A549 (cell line): ENCODE measurements around the gene NMT1.

Experiments
- CBX8 ChIP-seq: fragments of 200-600 bp; sonication (generic); IDR thresholded peaks from 2 replicates; pipeline ENCODE4 v1.6.1; 2016
- EHMT2 ChIP-seq: fragments of 200-600 bp; sonication (generic); IDR thresholded peaks from 2 replicates; pipeline ENCODE4 v1.6.1; 2016; ENCODE audit warnings: antibody characterized with exemption, low read depth, mild to moderate bottlenecking, moderate library complexity
- HDAC2 ChIP-seq: fragments of 200-600 bp; sonication (generic); IDR thresholded peaks from 2 replicates; pipeline ENCODE4 v1.6.1; 2016
- POLR2A ChIP-seq: IDR thresholded peaks from 2 replicates; pipeline ENCODE4 v1.6.1; 2012; ENCODE audit warnings: mild to moderate bottlenecking, low read length
- RAD21 ChIP-seq, 2 experiments: fragments of >200 bp in 1 of 2; sonication (Bioruptor Twin) in 1 of 2; formaldehyde crosslinking in 1 of 2; IDR thresholded peaks in 1 of 2; conservative IDR thresholded peaks in 1 of 2; 2 replicates in 1 of 2; 3 replicates in 1 of 2; pipeline ENCODE4 v1.6.1; 2012 to 2018; ENCODE audit warnings: inconsistent platforms in 1 of 2
- RCOR1 ChIP-seq: fragments of 150-350 bp; IDR thresholded peaks from 2 replicates; pipeline ENCODE4 v1.6.1; 2014; ENCODE audit warnings: antibody characterized with exemption, low read length, low read depth
- TP53 ChIP-seq: fragments of 250-450 bp; sonication (Bioruptor Pico); IDR thresholded peaks from 2 replicates; pipeline ENCODE4 v1.5.0; 2021; ENCODE audit warnings: mild to moderate bottlenecking, moderate library complexity
- TF ChIP-seq, protein P1 (sequence below): fragments of >200 bp; sonication (Bioruptor Twin); formaldehyde crosslinking; IDR thresholded peaks from 3 replicates; pipeline ENCODE4 v1.5.1; 2016
- TF ChIP-seq, protein P2 (sequence below): IDR thresholded peaks from 2 replicates; pipeline ENCODE4 v1.6.1; 2012
- TF ChIP-seq, protein P3 (sequence below): fragments of 200-600 bp; sonication (generic); IDR thresholded peaks from 2 replicates; pipeline ENCODE4 v1.6.1; 2016; ENCODE audit warnings: antibody characterized with exemption, mild to moderate bottlenecking, moderate library complexity
- TF ChIP-seq, protein P4 (sequence below): fragments of >200 bp; sonication (Bioruptor Twin); formaldehyde crosslinking; IDR thresholded peaks from 3 replicates; pipeline ENCODE4 v1.6.1; 2016

DNA sequence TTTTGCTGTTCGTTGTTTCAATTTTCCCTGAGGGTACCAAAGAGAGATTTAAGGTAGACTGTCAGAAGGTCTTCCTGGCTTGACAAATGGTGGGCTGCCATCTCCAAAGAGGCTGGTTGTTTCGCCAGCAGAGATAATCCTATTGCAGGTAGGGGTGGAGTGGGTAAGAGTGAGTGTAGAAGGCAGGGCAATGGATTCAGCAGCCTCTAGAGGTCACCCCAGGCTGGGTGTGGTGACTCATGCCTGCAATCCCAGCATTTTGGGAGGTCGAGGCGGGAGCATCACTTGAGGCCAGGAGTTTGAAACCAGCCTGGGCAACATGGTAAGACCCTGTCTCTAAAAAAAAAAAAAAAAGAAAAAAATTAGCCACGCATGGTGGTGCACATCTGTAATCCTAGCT is 44.3 kb upstream of the NMT1 start:
- TF ChIP-seq TP53 (CRISPR knock-in tag) (no peak), HDAC2 (no peak), RAD21 (conservative IDR thresholded peaks at IDR 0.05 in 1 of 2, IDR thresholded peaks at IDR 0.05 in 1 of 2) (peak; percentile 24 to 53; a peak in 2 of 5 replicates), RCOR1 (no peak), EHMT2 (no peak), CBX8 (no peak), POLR2A (no peak)
- TF ChIP-seq, protein P1, sequence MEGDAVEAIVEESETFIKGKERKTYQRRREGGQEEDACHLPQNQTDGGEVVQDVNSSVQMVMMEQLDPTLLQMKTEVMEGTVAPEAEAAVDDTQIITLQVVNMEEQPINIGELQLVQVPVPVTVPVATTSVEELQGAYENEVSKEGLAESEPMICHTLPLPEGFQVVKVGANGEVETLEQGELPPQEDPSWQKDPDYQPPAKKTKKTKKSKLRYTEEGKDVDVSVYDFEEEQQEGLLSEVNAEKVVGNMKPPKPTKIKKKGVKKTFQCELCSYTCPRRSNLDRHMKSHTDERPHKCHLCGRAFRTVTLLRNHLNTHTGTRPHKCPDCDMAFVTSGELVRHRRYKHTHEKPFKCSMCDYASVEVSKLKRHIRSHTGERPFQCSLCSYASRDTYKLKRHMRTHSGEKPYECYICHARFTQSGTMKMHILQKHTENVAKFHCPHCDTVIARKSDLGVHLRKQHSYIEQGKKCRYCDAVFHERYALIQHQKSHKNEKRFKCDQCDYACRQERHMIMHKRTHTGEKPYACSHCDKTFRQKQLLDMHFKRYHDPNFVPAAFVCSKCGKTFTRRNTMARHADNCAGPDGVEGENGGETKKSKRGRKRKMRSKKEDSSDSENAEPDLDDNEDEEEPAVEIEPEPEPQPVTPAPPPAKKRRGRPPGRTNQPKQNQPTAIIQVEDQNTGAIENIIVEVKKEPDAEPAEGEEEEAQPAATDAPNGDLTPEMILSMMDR = peak; percentile 28; the same call in 2 of the 3 replicates
- TF ChIP-seq, protein P2, sequence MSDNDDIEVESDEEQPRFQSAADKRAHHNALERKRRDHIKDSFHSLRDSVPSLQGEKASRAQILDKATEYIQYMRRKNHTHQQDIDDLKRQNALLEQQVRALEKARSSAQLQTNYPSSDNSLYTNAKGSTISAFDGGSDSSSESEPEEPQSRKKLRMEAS = no peak
- TF ChIP-seq, protein P3, sequence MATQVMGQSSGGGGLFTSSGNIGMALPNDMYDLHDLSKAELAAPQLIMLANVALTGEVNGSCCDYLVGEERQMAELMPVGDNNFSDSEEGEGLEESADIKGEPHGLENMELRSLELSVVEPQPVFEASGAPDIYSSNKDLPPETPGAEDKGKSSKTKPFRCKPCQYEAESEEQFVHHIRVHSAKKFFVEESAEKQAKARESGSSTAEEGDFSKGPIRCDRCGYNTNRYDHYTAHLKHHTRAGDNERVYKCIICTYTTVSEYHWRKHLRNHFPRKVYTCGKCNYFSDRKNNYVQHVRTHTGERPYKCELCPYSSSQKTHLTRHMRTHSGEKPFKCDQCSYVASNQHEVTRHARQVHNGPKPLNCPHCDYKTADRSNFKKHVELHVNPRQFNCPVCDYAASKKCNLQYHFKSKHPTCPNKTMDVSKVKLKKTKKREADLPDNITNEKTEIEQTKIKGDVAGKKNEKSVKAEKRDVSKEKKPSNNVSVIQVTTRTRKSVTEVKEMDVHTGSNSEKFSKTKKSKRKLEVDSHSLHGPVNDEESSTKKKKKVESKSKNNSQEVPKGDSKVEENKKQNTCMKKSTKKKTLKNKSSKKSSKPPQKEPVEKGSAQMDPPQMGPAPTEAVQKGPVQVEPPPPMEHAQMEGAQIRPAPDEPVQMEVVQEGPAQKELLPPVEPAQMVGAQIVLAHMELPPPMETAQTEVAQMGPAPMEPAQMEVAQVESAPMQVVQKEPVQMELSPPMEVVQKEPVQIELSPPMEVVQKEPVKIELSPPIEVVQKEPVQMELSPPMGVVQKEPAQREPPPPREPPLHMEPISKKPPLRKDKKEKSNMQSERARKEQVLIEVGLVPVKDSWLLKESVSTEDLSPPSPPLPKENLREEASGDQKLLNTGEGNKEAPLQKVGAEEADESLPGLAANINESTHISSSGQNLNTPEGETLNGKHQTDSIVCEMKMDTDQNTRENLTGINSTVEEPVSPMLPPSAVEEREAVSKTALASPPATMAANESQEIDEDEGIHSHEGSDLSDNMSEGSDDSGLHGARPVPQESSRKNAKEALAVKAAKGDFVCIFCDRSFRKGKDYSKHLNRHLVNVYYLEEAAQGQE = no peak
- TF ChIP-seq, protein P4, sequence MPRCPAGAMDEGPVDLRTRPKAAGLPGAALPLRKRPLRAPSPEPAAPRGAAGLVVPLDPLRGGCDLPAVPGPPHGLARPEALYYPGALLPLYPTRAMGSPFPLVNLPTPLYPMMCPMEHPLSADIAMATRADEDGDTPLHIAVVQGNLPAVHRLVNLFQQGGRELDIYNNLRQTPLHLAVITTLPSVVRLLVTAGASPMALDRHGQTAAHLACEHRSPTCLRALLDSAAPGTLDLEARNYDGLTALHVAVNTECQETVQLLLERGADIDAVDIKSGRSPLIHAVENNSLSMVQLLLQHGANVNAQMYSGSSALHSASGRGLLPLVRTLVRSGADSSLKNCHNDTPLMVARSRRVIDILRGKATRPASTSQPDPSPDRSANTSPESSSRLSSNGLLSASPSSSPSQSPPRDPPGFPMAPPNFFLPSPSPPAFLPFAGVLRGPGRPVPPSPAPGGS = no peak
